Stimulated activated CD4-positive, alpha-beta T cell treated with anti-CD3 and anti-CD28 coated beads, Interleukin-1b, Interleukin-23, amount 100 ng/mL, for 1 hour (primary cell): ENCODE measurements around the gene RANBP3L.
"Not testable (repeated sequence)": the region's sequence is repeated elsewhere in the genome, so short reads cannot be mapped to it uniquely, and the experiment has no call there.

Experiments used
- DNase-seq, 2 donors: peaks; one replicate each; pipeline ENCODE4 v3.0.0-alpha.2; 2020; ENCODE audit warnings: low read depth in 2 of 2

The RANBP3L gene, protein sequence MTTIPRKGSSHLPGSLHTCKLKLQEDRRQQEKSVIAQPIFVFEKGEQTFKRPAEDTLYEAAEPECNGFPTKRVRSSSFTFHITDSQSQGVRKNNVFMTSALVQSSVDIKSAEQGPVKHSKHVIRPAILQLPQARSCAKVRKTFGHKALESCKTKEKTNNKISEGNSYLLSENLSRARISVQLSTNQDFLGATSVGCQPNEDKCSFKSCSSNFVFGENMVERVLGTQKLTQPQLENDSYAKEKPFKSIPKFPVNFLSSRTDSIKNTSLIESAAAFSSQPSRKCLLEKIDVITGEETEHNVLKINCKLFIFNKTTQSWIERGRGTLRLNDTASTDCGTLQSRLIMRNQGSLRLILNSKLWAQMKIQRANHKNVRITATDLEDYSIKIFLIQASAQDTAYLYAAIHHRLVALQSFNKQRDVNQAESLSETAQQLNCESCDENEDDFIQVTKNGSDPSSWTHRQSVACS

DNA sequence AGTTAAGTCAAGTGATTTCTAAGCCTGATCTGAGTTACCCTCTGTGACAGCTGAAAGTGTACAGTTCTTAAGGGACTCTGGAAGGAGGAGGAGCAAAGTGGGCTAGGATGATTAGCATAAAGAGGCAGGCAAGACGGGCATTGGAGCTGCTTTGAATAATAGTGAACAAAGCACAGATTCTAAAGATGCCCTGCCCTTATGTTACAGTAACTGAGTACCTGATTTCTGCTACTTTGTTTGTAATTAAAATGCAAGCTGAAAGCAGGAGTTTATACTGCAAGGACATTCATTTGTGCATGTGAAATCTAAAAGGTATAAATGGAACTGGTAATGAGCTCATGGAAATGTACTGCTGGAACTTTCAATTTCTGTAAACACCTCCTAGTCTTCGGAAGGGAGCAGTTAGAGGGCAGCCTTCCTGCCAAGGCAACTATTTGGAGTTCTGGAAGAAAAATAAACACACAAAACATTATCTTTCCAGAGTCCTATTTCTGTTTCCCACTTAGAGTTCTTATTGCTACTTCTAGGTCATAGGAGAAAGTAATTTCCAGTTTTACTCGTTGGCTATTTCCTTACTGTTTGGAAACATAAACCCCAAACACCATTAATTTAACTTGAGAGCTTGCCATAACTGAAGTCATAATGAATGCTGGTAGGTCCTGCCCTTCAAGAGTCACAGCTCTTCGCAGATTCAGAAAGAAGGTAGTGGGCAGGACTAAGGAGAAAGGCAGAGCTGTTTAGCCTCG is at the start of gene RANBP3L:
Gene RANBP3L (minus strand): TSS at position 45 of the 746 bp plus-strand sequence. CDS start 486 bp downstream, outside the sequence.
- DNase-seq: no peak

DNA sequence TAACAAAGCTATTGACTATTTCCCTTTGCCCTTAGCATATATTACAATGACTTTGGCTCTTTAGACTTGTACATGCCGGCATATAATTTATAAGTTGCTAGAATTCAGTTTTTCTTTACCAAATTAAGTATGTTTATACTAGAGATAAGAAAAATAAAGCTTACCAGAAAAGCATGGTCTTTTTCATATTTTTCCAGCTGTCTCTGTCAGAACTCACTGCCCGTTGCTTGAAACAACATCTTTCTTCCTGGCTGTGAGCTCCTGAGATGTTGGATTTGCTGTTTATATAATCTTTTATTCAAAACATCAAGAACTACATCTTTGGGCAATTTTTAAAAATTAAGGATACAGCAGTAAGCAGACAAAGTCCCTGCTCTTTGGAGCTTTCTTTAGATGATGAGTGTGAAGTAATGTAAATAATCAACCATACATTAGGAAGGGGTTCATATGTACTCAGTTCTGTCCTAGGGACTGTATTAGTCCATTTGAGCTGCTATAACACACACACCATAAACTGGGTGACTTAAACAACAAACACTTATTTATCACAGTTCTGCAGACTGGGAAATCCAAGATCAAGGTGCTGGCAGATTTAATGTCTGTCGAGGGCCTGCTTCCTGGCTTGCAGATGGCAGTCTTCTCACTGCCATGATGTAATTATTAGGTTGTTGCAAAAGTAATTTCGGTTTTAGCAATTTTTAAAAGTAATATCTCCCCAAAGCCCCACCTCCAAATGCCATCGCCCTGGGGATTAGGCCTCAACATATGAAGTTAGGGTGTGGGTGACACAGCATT is 45.4 kb upstream of the RANBP3L start:
- DNase-seq: no peak

DNA sequence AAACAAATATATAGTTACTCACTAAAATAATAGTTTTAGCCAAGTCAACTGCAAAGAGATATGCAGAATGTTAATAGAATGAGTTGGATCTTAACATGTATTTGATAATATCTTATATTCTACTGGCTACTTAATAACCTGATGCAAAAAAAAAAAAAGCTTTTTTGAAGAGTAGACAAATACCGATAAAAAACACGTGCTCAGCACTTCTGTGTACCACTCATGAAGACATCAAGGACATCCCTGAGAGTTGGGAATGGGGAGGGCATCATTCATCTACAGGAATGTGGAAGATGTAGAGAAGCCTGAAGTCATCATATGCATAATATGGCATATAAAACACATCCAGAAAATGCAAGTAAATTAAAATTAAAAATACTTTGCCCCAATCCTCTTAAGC is 43.2 kb upstream of the RANBP3L start:
- no peak for DNase-seq

DNA sequence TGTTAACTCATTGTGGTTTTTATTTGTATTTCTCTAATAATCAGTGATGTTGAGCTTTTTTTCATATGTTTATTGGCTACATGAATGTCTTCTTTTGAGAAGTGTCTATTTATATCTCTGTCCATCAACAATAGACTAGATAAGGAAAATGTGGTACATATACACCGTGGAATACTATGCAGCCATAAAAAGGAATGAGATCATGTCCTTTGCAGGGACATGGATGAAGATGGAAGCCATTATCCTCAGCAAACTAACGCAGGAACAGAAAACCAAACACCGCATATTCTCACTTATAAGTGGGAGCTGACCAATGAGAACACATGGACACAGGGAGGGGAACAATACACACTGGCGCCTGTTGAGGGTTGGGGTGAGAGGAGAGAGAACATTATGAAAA is 40.0 kb upstream of the RANBP3L start:
- not testable (repeated sequence) for DNase-seq

DNA sequence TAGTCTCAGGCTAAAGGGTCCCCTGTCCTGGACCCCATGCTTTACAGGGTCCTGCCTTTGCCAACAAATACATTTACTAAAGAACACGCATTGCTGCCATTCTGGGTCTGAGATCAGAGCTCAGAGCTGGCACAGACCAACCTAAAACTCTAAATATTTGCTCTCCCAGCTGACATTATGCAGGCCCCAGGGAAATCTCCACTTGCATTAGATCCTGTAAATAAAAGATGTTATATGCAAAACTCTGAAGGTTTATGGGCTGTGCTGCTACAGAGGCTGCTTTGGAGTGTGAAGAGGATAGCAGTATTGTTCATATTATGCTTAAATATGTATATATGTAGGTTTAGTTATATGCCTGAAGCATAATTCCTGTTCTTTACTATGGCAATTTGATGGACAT is 35.9 kb upstream of the RANBP3L start:
- no peak for DNase-seq

DNA sequence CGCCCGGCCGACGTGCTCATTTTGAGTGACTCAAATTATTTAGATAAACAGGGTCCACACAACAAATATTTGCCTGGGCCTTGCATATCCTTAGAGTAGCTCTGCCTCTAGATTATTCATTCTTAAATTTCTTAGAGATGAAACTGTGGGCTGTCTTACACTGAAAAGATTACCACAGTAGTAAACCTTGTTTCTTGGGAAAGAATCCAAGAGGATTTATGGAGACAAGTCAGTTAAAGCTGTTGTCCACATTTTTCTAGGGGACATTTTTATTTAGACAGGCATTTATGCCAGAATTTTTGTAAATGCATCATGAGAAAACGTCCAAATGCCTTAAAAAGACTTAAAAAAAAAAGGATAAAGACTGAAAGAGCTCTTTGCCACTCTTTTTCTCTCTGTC is 32.6 kb upstream of the RANBP3L start:
- no peak for DNase-seq

DNA sequence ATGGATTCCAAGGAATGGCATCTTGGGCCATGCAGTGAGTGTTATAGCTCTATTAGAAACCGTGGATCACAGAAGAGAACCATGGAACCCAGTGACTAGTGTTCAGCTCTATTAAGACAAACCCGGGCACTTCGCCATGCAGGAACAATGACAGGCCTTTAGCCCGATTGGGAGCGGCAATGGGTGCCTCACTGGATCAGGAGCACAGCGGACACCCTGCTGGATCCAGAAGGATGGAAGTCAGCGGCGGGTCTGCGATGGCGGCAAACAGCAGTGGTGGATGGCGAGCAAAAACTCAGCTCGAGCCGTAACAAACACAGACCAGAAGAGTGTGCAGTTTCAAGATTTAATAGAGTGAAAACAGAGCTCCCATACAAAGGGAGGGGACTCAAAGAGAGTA is 31.0 kb upstream of the RANBP3L start:
- not testable (repeated sequence) for DNase-seq

DNA sequence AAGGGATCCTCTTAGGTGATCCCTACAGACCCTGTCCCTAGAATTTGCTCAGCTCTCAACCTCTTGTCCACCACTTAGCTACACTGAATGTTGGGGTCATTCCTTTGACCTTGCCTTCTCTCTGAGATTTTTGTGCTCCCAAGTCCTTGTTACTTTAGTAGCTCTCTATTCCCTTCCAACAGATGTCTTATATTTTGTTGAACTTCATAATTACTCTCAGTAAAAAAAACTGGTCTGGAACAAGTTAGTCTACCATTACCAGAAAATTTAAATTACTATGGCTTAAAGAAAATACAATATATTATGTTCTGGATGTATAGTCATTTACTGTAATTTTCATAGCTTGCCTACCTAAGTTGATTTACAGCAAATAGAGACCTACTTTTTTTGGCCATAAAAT is 23.5 kb upstream of the RANBP3L start:
- DNase-seq: no peak

DNA sequence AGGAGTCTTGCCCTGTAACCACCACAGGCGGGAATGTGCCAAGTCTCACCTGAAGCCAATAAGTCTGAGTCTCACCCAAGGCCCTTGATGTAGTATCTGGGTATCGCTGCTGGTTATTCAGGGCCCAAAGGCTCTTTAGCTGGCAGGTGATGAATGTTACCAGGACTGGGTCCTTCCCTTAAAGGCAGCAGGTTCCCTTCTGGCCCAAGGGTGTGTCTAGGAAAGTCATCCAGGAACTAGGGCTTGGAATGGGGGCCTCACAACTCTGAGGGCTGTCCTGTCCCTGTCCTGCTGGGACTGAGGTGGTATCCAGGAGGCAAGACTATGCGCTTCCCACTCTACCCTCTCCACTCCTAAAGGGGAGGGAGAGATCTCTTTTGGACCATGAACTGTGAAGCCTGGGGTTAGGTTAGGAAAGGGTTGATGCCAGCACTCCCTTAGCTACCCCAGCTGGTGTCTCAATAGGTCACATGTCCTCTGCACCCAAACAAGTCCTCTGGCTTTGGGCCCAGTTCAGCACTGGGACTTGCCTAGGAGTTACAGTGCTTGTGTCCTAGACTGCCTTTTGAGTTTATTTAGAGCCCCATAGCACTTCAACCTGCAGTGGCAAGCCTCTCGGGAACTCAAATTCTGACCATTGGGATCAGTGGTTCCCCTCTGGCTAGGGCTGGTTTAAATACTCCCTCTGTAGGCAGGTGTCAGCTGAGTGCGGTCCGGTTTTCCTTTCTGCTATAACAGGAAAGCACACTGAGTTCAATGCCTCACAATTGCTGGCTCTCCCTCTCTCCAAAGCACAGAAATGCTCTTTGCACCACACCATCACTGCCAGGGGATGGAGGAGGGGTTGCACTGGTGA is 22.5 kb upstream of the RANBP3L start:
- no peak for DNase-seq

DNA sequence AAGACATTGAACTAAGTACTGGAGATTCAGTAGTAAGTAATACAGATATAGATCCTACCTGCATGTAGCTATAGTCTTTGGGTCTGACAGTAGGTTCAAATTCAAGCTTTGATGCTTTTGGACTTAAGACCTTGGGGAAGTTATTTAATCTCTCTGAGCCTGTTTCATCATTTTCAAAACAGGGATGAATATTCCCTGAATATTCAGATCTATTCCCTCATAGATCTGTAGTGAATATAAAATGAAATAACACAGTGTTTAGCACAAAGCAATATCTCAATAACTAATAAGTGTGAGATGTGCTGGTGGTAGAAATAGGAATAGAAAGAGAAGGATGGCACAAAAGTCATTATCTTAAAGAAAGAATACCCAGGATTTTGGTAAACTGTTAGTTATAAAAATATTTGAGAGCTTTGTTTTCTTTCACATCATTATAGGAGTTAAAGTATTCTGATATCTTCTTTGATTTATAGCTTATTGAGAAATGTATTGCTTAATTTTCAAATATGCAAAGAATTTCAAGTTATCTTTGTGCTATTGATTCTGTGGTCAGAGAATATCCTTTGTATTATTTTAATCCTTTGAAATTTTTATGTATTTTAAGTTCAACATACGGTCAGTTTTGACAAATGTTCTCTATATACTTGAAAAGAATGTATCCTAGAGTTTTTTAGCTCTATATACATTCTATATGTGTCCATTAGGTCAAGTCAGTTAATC is 11.4 kb upstream of the RANBP3L start:
- no peak for DNase-seq

DNA sequence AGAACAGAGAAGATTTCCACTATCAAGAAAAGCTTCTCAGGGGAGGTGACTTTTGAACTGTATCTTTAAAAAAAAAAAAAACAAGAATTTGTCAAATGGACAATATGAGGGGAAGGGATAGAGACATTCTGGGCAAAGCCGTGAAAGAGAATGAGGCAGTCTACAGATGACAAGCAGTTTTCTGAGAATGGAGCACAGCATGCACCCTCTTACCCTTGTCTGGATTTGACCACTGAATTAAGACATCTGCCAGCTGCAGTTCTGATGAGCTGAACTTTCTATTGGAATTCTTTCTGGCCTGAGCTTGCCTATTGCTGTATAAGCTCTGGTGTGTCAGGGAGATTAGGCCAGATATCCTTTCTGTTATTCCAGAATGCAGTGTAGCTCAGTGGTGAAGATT is 10.3 kb upstream of the RANBP3L start:
- no peak for DNase-seq

DNA sequence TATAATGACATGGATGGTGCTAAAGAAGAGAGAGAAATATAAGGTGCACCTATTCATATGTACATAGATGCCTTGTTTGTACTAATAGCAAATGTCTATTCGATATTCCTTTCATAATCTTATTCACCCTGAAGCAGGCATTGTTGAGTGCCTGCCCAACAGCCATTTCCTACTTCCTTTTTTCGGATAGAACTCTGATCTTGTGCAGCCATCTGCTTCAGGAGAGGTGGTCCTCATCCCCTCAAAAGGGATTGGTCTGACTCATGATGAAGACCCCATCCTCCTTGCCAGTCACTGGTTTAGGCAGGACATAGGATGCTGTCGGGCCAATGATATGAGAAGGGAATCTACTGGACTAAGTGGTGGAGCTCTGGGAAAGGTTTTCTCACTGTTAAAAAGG is 8.4 kb upstream of the RANBP3L start:
- no peak for DNase-seq

DNA sequence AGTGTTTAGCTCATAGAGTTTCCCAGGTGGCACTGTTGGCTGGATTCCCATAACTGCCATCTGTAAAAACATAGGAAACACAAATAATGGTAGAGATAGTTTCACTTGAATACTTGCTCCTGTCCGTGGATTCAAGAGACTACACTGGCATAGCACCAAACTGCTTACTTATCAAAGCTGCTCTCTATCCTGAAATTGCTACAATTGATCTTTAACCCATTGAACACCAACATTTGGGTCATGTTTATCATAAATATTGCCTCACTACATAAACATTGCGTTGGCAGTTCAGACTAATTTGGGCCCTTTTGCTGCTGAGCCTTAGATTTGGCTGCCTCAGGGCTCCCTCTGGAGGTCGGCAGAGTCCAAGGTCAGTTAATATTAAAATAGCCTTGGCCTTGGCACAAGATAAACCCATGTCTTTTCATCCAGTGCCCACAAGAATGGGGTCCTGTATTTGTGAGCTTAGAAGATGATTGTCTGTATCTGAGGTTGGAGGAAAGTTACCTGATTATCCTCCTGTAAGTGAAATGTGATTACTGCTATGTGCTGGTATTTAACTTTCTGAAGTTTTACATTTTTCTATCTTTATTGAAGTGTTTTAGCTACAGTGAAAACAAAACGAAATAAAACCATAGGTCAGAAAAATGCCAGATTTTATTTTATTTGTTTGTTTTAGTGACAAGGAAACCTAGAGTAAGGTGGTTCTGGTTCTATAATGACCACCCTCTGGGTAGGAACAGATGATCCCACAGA is 4.0 kb upstream of the RANBP3L start:
- no peak for DNase-seq

DNA sequence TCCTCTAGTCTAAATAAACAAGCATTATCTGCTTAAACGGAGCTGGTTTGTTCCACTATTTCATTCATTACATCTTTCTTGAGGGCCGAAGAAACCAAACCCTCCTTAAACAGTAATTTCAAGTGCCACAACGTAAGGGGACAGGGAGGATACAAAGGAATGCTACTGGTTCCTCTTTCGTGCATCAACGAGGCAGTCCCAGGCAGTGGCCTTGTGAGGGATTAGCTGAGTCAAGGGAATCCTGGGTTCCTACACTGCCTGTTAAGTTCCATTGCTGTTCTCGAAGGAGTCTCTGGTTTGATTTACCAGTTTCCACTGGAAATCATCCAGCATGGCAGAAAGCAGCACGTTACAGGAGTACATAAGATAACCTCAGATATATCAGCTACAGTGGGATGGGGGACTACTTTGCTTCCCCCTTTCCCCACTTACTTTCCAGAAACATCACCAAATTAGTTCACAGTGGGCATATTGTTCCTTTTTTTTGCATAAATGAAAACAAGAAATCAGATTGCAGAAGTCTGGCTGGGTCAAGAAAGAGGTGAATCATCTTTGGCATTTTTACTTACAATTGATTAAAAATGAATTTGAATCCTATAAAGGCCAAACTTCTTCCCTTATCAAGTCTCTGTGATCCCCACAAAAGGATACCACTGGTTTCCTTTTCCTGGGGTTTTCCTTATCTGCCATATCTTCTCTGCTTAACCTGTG is 2.5 kb upstream of the RANBP3L start:
- DNase-seq: no peak

DNA sequence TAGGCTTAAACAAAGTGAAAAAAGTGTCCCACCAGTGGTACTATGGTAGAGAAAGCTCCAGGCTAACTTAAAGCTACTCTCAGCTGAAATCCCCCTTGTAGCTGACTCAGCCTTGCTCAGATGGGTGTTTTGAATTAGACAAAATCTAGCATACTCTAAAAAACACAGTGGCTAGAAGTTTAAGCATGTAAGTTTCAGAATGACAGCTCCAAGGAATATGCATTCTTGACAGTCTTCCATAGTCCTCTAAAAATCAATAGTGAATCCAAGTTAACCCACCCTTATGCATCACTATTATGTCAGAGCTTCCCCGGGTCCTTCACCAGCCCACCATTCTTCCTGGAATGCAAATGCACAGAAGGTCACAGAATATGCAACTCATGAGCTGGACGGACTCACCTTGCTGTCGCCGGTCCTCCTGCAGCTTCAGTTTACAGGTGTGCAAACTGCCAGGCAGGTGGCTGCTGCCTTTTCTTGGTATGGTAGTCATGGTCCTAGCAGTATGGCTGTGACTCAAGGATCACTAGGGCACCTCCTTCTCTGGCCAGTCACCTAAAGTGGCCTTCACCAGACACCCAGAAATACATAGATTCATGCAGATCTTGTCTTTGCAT is 668 bp downstream of the RANBP3L start:
- DNase-seq: no peak

DNA sequence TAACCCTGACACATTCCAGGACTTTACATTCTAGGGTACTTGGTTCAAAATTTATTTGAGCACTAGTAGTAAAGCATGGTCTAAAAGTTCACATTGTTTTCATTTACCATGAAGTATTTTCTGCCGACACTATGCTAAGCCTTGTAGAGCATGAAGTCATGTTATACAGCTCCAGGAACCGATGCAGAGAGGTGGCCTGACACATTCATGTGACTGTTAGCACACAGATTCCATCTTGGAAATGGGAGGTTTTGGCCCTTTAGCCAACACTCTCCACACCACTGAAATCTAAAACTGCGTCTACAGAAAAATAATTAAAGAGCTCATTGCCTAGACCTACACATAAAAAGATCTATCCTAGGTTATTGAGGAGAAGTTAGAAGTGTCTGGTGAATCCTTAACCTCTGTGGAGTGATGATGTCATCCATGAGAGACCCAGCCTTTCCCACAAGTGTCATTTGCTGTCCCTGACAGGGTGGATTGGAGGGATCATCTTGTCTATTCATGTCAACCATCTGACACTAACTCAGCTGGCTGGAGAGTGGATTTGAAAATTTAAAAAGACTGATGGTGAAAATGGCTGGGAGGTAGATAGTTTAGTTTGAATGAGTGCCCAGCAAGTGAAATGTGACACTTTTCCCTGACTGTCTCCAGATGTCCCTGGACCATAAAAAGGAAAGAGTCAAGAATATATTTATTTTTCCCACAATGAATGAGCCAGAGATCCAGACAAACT is 1.3 kb downstream of the RANBP3L start:
- DNase-seq: no peak

DNA sequence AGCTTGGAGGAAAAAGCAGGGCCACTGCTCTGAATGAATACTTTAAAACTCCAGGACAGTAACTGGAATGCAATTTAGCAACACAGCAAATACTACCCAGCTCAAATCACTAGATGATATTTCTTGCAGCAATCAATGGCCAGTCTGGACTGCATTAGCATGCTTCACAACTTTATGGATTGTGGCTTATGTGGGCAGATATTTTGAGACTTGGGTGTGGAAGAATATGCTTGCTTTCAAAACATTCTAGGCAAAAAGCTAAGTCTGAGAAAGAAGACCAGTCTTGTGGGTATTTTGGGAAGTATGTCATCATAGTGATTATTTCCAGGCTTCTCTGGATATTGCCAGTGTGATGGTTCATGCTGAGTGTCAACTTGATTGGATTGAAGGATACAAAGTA is 3.1 kb downstream of the RANBP3L start:
- no peak for DNase-seq

DNA sequence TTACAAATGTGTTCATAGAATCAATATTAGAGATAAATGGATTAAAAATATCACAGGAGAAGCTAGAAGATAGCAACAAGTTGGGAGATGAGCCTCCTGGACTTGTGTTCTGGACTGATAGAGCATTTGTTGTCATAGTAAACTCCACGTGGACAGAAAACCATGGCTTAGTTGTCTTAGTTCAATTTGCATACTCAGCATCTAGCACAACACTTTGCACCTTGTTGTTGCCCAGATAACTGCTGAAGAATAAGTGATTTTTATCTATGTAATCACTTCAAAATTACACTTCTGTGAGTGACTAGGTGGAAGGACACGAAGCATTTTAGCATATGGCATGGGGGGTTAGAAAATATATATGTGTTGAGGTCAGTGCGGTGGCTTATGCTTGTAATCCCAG is 4.0 kb downstream of the RANBP3L start:
- no peak for DNase-seq
